ENCODE results near the gene LRRC55.

Gene LRRC55

GRCh38 chr11:57181678-57182305 lies at the start of gene LRRC55:
Gene LRRC55, plus strand, starts transcription at chr11:57181953. Its CDS starts 70 bp downstream, at chr11:57182023.
- DNase-seq (ENCODE audit: low read depth in 2 of 3, low spot score in 1 of 3): no peak

GRCh38 chr11:57133366-57134038 lies 48.3 kb upstream of the LRRC55 start:
- DNase-seq (ENCODE audit: low read depth in 2 of 3, low spot score in 1 of 3): no peak

GRCh38 chr11:57134284-57134683 lies 47.5 kb upstream of the LRRC55 start:
- DNase-seq (ENCODE audit: low read depth in 2 of 3, low spot score in 1 of 3): no peak

GRCh38 chr11:57135020-57135751 lies 46.6 kb upstream of the LRRC55 start:
- no peak for DNase-seq (ENCODE audit: low read depth in 2 of 3, low spot score in 1 of 3)

GRCh38 chr11:57140568-57140967 lies 41.2 kb upstream of the LRRC55 start:
- no peak for DNase-seq (ENCODE audit: low read depth in 2 of 3, low spot score in 1 of 3)

- DNase-seq (ENCODE audit: low read depth in 2 of 3, low spot score in 1 of 3): no peak
Measured at GRCh38 chr11:57143459-57143858, 38.3 kb upstream of the LRRC55 start.

GRCh38 chr11:57144075-57144474 lies 37.7 kb upstream of the LRRC55 start:
- no peak for DNase-seq (ENCODE audit: low read depth in 2 of 3, low spot score in 1 of 3)

- DNase-seq (ENCODE audit: low read depth in 2 of 3, low spot score in 1 of 3): no peak
Measured at GRCh38 chr11:57144531-57145320, 37.0 kb upstream of the LRRC55 start.

- no peak for DNase-seq (ENCODE audit: low read depth in 2 of 3, low spot score in 1 of 3)
Measured at GRCh38 chr11:57146301-57146700, 35.5 kb upstream of the LRRC55 start.

- DNase-seq (ENCODE audit: low read depth in 2 of 3, low spot score in 1 of 3): no peak
Measured at GRCh38 chr11:57148621-57149020, 33.1 kb upstream of the LRRC55 start.

- DNase-seq (ENCODE audit: low read depth in 2 of 3, low spot score in 1 of 3): no peak
Measured at GRCh38 chr11:57150454-57150917, 31.3 kb upstream of the LRRC55 start.

- DNase-seq (ENCODE audit: low read depth in 2 of 3, low spot score in 1 of 3): no peak
Measured at GRCh38 chr11:57152134-57152533, 29.6 kb upstream of the LRRC55 start.

GRCh38 chr11:57153448-57153847 lies 28.3 kb upstream of the LRRC55 start:
- DNase-seq (ENCODE audit: low read depth in 2 of 3, low spot score in 1 of 3): no peak

- no peak for DNase-seq (ENCODE audit: low read depth in 2 of 3, low spot score in 1 of 3)
Measured at GRCh38 chr11:57154739-57155138, 27.0 kb upstream of the LRRC55 start.

GRCh38 chr11:57155400-57155799 lies 26.4 kb upstream of the LRRC55 start:
- no peak for DNase-seq (ENCODE audit: low read depth in 2 of 3, low spot score in 1 of 3)

- no peak for DNase-seq (ENCODE audit: low read depth in 2 of 3, low spot score in 1 of 3)
Measured at GRCh38 chr11:57155838-57156607, 25.7 kb upstream of the LRRC55 start.

GRCh38 chr11:57156928-57157327 lies 24.8 kb upstream of the LRRC55 start:
- no peak for DNase-seq (ENCODE audit: low read depth in 2 of 3, low spot score in 1 of 3)

GRCh38 chr11:57157624-57158023 lies 24.1 kb upstream of the LRRC55 start:
- no peak for DNase-seq (ENCODE audit: low read depth in 2 of 3, low spot score in 1 of 3)

GRCh38 chr11:57158180-57158579 lies 23.6 kb upstream of the LRRC55 start:
- no peak for DNase-seq (ENCODE audit: low read depth in 2 of 3, low spot score in 1 of 3)

- no peak for DNase-seq (ENCODE audit: low read depth in 2 of 3, low spot score in 1 of 3)
Measured at GRCh38 chr11:57158599-57158998, 23.2 kb upstream of the LRRC55 start.

GRCh38 chr11:57160665-57161064 lies 21.1 kb upstream of the LRRC55 start:
- no peak for DNase-seq (ENCODE audit: low read depth in 2 of 3, low spot score in 1 of 3)

Data from stimulated activated CD4-positive, alpha-beta T cell treated with anti-CD3 and anti-CD28 coated beads, Interleukin-12 subunit alpha, Interleukin-12 subunit beta, amount 100 ng/mL, for 48 hours (primary cell).